ENCODE data around the gene STK24. TPM values are rescaled to one million over a fixed set of nuclear protein-coding genes. Genes with fewer than 3 reads are reported as not detected.

STK24 gene
- polyA plus RNA-seq, 3 donors = 14.2 to 59.8 (median 28.9) TPM

DNA sequence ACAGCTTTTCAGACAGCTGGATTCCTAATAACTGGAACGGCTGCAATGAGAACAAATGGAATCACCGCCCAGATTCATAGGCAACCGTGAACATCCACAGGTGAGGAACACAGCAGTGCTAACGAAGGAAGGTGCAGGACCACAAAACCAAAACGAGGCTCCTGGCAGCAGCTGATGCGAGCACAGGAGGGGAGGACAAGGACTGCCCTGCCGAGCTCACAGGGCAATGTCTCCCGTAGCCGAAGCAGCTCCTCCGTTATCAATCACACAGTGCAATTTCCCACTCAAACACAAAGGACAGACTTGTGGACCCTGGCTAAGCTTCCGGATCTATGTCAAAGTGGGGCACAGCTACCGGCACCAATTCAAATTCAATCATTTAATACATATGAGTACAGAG, 70.6 kb downstream of the STK24 start:
- Histone ChIP-seq H3K9me3 (replicated peaks in 1 of 2; ENCODE audit: control insufficient read depth in 1 of 2, insufficient read depth in 1 of 2, low read length in 2 of 2) (no peaks in the 10 kb centered on the region), H3K27ac (ENCODE audit: low read depth in 1 of 2, low read length in 2 of 2) (peak overlapping the region in 1 of 2 donors; percentile 7), H2AFZ (ENCODE audit: insufficient read depth, low read depth, low read length, poor library complexity, severe bottlenecking) (no peak overlapping the region), H3K36me3 (replicated peaks in 1 of 2; ENCODE audit: control insufficient read depth in 1 of 2, insufficient read depth in 2 of 2, low read length in 2 of 2) (peaks cover 0 to 22% of the 10 kb centered on the region in 2 donors), H4K20me1 (ENCODE audit: insufficient read depth, low read length) (peaks cover 40% of the 10 kb centered on the region), H3K4me3 (replicated peaks in 1 of 3; ENCODE audit: low read depth in 2 of 3, low read length in 3 of 3) (no peak overlapping the region), H3K4me1 (ENCODE audit: control insufficient read depth in 1 of 2, insufficient read depth in 2 of 2, low read length in 2 of 2) (peaks cover 37 to 46% of the 10 kb centered on the region in 2 donors), H3K4me2 (replicated peaks; ENCODE audit: extremely low read depth, low read length, poor library complexity, severe bottlenecking) (no peak overlapping the region), H3K27me3 (ENCODE audit: control insufficient read depth in 2 of 2, insufficient read depth in 2 of 2, low read length in 2 of 2) (no peaks in the 10 kb centered on the region), H3K79me2 (ENCODE audit: insufficient read depth, low read length) (peaks cover 86% of the 10 kb centered on the region), H3K9ac (ENCODE audit: insufficient read depth, low read length, poor library complexity, severe bottlenecking) (no peak overlapping the region)
- Mint-ChIP-seq H3K27me3 (ENCODE audit: low read depth in 3 of 3) (peaks cover 0 to 5% (median 2%) of the 10 kb centered on the region in 3 donors), H3K4me1 (peaks cover 55% of the 10 kb centered on the region), H3K27ac (peak overlapping the region in 5 of 7 donors; percentile 12 to 58 (median 43)), H3K36me3 (peaks cover 39 to 45% of the 10 kb centered on the region in 2 donors), H3K9me3 (peaks cover 0 to 2% (median 0%) of the 10 kb centered on the region in 7 donors), H3K4me3 (no peak overlapping the region)
- DNase-seq = no peak
- intact Hi-C loops (cut with micrococcal nuclease) = loop anchor here in 1 of 2 donors (5.0 kb wide), 1 partner anchor 66 kb away; no protein-coding TSS in a partner anchor
- WGBS (ENCODE audit: insufficient coverage) = 99% methylated on average over 10 of the region's 12 CpGs
- TF ChIP-seq, protein P1, sequence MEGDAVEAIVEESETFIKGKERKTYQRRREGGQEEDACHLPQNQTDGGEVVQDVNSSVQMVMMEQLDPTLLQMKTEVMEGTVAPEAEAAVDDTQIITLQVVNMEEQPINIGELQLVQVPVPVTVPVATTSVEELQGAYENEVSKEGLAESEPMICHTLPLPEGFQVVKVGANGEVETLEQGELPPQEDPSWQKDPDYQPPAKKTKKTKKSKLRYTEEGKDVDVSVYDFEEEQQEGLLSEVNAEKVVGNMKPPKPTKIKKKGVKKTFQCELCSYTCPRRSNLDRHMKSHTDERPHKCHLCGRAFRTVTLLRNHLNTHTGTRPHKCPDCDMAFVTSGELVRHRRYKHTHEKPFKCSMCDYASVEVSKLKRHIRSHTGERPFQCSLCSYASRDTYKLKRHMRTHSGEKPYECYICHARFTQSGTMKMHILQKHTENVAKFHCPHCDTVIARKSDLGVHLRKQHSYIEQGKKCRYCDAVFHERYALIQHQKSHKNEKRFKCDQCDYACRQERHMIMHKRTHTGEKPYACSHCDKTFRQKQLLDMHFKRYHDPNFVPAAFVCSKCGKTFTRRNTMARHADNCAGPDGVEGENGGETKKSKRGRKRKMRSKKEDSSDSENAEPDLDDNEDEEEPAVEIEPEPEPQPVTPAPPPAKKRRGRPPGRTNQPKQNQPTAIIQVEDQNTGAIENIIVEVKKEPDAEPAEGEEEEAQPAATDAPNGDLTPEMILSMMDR (IDR thresholded peaks at IDR 0.05) = no peak

DNA sequence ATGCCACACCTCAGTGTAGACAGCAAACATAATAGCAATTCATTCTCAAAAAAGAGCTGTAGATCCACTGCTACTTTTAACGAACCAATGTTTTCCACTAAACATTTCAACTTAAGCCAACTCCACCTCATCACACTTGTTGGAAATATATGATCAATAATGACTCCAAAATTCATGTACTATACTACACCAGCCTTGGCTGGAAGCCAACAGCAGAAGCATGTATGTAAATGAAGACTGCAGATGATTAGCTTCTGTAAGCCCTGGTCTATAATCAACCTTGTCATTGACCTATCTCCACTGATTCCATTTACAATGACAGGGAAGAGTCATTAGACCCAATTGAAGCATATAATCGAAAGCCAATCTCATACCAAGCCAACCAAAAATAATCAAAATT, 71.7 kb downstream of the STK24 start:
- no peaks in the 10 kb centered on the region for H3K9me3 ChIP-seq (replicated peaks in 1 of 2; ENCODE audit: control insufficient read depth in 1 of 2, insufficient read depth in 1 of 2, low read length in 2 of 2)
- no peak overlapping the region for H3K9ac ChIP-seq (ENCODE audit: insufficient read depth, low read length, poor library complexity, severe bottlenecking)
- H3K4me2 ChIP-seq (replicated peaks; ENCODE audit: extremely low read depth, low read length, poor library complexity, severe bottlenecking) = no peak overlapping the region
- Mint-ChIP-seq H3K4me1 (peaks cover 44% of the 10 kb centered on the region), H3K27me3 (ENCODE audit: low read depth in 3 of 3) (peaks cover 0 to 5% (median 2%) of the 10 kb centered on the region in 3 donors), H3K27ac (peak overlapping the region in 4 of 7 donors; percentile 5 to 52 (median 31)), H3K36me3 (peaks cover 42 to 44% of the 10 kb centered on the region in 2 donors), H3K9me3 (peaks cover 0 to 2% (median 0%) of the 10 kb centered on the region in 7 donors), H3K4me3 (no peak overlapping the region)
- H3K36me3 ChIP-seq (replicated peaks in 1 of 2; ENCODE audit: control insufficient read depth in 1 of 2, insufficient read depth in 2 of 2, low read length in 2 of 2) = peaks cover 0 to 29% of the 10 kb centered on the region in 2 donors
- no CpG with 5 or more reads among the region's 2 CpGs for WGBS (ENCODE audit: insufficient coverage)
- peaks cover 28 to 36% of the 10 kb centered on the region in 2 donors for H3K4me1 ChIP-seq (ENCODE audit: control insufficient read depth in 1 of 2, insufficient read depth in 2 of 2, low read length in 2 of 2)
- no peaks in the 10 kb centered on the region for H3K27me3 ChIP-seq (ENCODE audit: control insufficient read depth in 2 of 2, insufficient read depth in 2 of 2, low read length in 2 of 2)
- intact Hi-C loops (cut with micrococcal nuclease) = loop anchor here in 1 of 2 donors (5.0 kb wide), 1 partner anchor 67 kb away; no protein-coding TSS in a partner anchor
- H4K20me1 ChIP-seq (ENCODE audit: insufficient read depth, low read length) = peaks cover 51% of the 10 kb centered on the region
- no peak overlapping the region for H2AFZ ChIP-seq (ENCODE audit: insufficient read depth, low read depth, low read length, poor library complexity, severe bottlenecking)
- H3K4me3 ChIP-seq (replicated peaks in 1 of 3; ENCODE audit: low read depth in 2 of 3, low read length in 3 of 3) = no peak overlapping the region
- TF ChIP-seq, protein P1 (IDR thresholded peaks at IDR 0.05) = no peak
- H3K27ac ChIP-seq (ENCODE audit: low read depth in 1 of 2, low read length in 2 of 2) = peak overlapping the region in 1 of 2 donors; percentile 46
- no peak for DNase-seq
- H3K79me2 ChIP-seq (ENCODE audit: insufficient read depth, low read length) = peaks cover 85% of the 10 kb centered on the region
